COLO668 (cell line): ENCODE measurements around the gene ABR.
"Not testable (repeated sequence)": the region's sequence is repeated elsewhere in the genome, so short reads cannot be mapped to it uniquely, and the experiment has no call there.

Experiments
- DNase-seq: peaks from one replicate; lab custom pipeline; 2025; ENCODE audit not compliant: unreplicated experiment; lab: John Stamatoyannopoulos, UW

Gene ABR

GRCh38 chr17:973053-973452 is 206.7 kb downstream of the ABR start:
- no peak for DNase-seq

GRCh38 chr17:971861-972260 is 207.9 kb downstream of the ABR start:
- DNase-seq = not testable (repeated sequence)

GRCh38 chr17:970364-970763 is 209.4 kb downstream of the ABR start:
- no peak for DNase-seq

- DNase-seq = no peak
These were observed 209.9 kb downstream of the ABR start for GRCh38 chr17:969811-970355.

GRCh38 chr17:968812-969730 is 210.7 kb downstream of the ABR start:
- DNase-seq = no peak

GRCh38 chr17:967122-967521 is 212.7 kb downstream of the ABR start:
- DNase-seq = no peak

GRCh38 chr17:965311-965989 is 214.3 kb downstream of the ABR start:
- no peak for DNase-seq

- no peak for DNase-seq
These were observed 214.9 kb downstream of the ABR start for GRCh38 chr17:964876-965275.

GRCh38 chr17:962670-963069 is 217.1 kb downstream of the ABR start:
- no peak for DNase-seq

GRCh38 chr17:962166-962565 is 217.6 kb downstream of the ABR start:
- DNase-seq = no peak

- DNase-seq = no peak
These were observed 220.9 kb downstream of the ABR start for GRCh38 chr17:958712-959451.

- no peak for DNase-seq
These were observed 221.8 kb downstream of the ABR start for GRCh38 chr17:957856-958421.

- DNase-seq = peak; percentile 33
These were observed 222.9 kb downstream of the ABR start for GRCh38 chr17:956905-957304.

GRCh38 chr17:954431-955164 is 225.2 kb downstream of the ABR start:
- no peak for DNase-seq

GRCh38 chr17:953767-954166 is 226.0 kb downstream of the ABR start:
- DNase-seq = no peak
